Hematopoietic multipotent progenitor cell treated with erythropoietin and hydrocortisone succinate and interleukin-3 and kit ligand, for 4 days (in vitro differentiated cells): ENCODE data around the gene SPDYC.

Experiments
- DNase-seq: peaks from one replicate; pipeline ENCODE4 v3.0.0-alpha.2; 2015

Gene SPDYC

GRCh38 chr11:65208785-65209710 lies 39.0 kb downstream of the SPDYC start:
- DNase-seq: no peak

GRCh38 chr11:65209711-65210360 lies 39.8 kb downstream of the SPDYC start:
- DNase-seq: no peak

- DNase-seq: no peak
These were observed 40.3 kb downstream of the SPDYC start for GRCh38 chr11:65210361-65210731.

- no peak for DNase-seq
These were observed 40.7 kb downstream of the SPDYC start for GRCh38 chr11:65210748-65211147.

GRCh38 chr11:65211293-65212105 lies 41.5 kb downstream of the SPDYC start:
- DNase-seq: no peak

- peak; percentile 59 for DNase-seq
These were observed 42.3 kb downstream of the SPDYC start for GRCh38 chr11:65212226-65212801.

- DNase-seq: peak; percentile 87
These were observed 43.5 kb downstream of the SPDYC start for GRCh38 chr11:65213322-65214211.

- no peak for DNase-seq
These were observed 44.3 kb downstream of the SPDYC start for GRCh38 chr11:65214212-65214845.

- DNase-seq: peak; percentile 46
These were observed 45.5 kb downstream of the SPDYC start for GRCh38 chr11:65215441-65216076.

- no peak for DNase-seq
These were observed 46.8 kb downstream of the SPDYC start for GRCh38 chr11:65216830-65217229.

GRCh38 chr11:65217441-65218423 lies 47.7 kb downstream of the SPDYC start:
- no peak for DNase-seq

- DNase-seq: no peak
These were observed 48.4 kb downstream of the SPDYC start for GRCh38 chr11:65218446-65218845.

- no peak for DNase-seq
These were observed 49.8 kb downstream of the SPDYC start for GRCh38 chr11:65219930-65220213.

GRCh38 chr11:65221026-65221425 lies 51.0 kb downstream of the SPDYC start:
- DNase-seq: no peak
